HG03039 (cell line): Measurements from ENCODE around the gene FBXO31.
"Not testable (repeated sequence)": the region's sequence is repeated elsewhere in the genome, so short reads cannot be mapped to it uniquely, and the experiment has no call there.

Experiments used
- ATAC-seq: cut with Tn5 transposase; IDR thresholded peaks from one replicate; pipeline ENCODE4 v1.9.1; 2021; ENCODE audit warnings: mild to moderate bottlenecking, moderate library complexity; ENCODE audit not compliant: unreplicated experiment

The FBXO31 gene

GRCh38 chr16:87365021-87365713 lies 18.4 kb downstream of the FBXO31 start:
- ATAC-seq = no peak

- no peak for ATAC-seq
Observed at GRCh38 chr16:87363771-87364455, 19.7 kb downstream of the FBXO31 start.

GRCh38 chr16:87362828-87363559 lies 20.6 kb downstream of the FBXO31 start:
- ATAC-seq = not testable (repeated sequence)

GRCh38 chr16:87361916-87362619 lies 21.5 kb downstream of the FBXO31 start:
- no peak for ATAC-seq

- no peak for ATAC-seq
Observed at GRCh38 chr16:87360862-87361610, 22.5 kb downstream of the FBXO31 start.

- ATAC-seq = no peak
Observed at GRCh38 chr16:87359121-87359520, 24.5 kb downstream of the FBXO31 start.

- ATAC-seq = no peak
Observed at GRCh38 chr16:87358696-87359095, 24.9 kb downstream of the FBXO31 start.

- ATAC-seq = no peak
Observed at GRCh38 chr16:87358250-87358649, 25.3 kb downstream of the FBXO31 start.

- no peak for ATAC-seq
Observed at GRCh38 chr16:87356491-87356853, 27.1 kb downstream of the FBXO31 start.

- no peak for ATAC-seq
Observed at GRCh38 chr16:87353613-87354012, 30.0 kb downstream of the FBXO31 start.

- ATAC-seq = no peak
Observed at GRCh38 chr16:87352818-87353217, 30.8 kb downstream of the FBXO31 start.

- no peak for ATAC-seq
Observed at GRCh38 chr16:87351320-87351698, 32.3 kb downstream of the FBXO31 start.

- ATAC-seq = no peak
Observed at GRCh38 chr16:87350681-87351319, 32.8 kb downstream of the FBXO31 start.

GRCh38 chr16:87350031-87350430 lies 33.5 kb downstream of the FBXO31 start:
- no peak for ATAC-seq

- ATAC-seq = no peak
Observed at GRCh38 chr16:87348616-87349157, 34.9 kb downstream of the FBXO31 start.

- no peak for ATAC-seq
Observed at GRCh38 chr16:87347932-87348615, 35.5 kb downstream of the FBXO31 start.

- no peak for ATAC-seq
Observed at GRCh38 chr16:87346517-87347060, 37.0 kb downstream of the FBXO31 start.

- ATAC-seq = no peak
Observed at GRCh38 chr16:87345726-87346424, 37.7 kb downstream of the FBXO31 start.
